C4-2B (cell line): ENCODE measurements around the gene MACF1.
"Not testable (repeated sequence)": the region's sequence is repeated elsewhere in the genome, so short reads cannot be mapped to it uniquely, and the experiment has no call there.

ENCODE experiments used
- H3K27ac ChIP-seq: fragments of 450-650 bp; 2 replicates; pipeline ENCODE4 v1.5.1; 2017
- CTCF ChIP-seq: fragments of 450-650 bp; conservative IDR thresholded peaks from 2 replicates; pipeline ENCODE4 v1.5.1; 2017; ENCODE audit warnings: mild to moderate bottlenecking
- ZFX ChIP-seq: fragments of 450-650 bp; IDR thresholded peaks from 2 replicates; pipeline ENCODE4 v1.6.1; 2017

The MACF1 gene

GRCh38 chr1:39499668-39500067 lies 295.2 kb downstream of the MACF1 start:
- H3K27ac ChIP-seq: no peak overlapping the region
- no peak for TF ChIP-seq CTCF
- TF ChIP-seq ZFX: no peak

- peak overlapping the region; percentile 7; the same call in 1 of the 2 replicates for H3K27ac ChIP-seq
- no peak for TF ChIP-seq CTCF
- TF ChIP-seq ZFX: no peak
Observed at GRCh38 chr1:39500862-39501389, 296.4 kb downstream of the MACF1 start.

- TF ChIP-seq CTCF (no peak), ZFX (no peak)
- H3K27ac ChIP-seq: no peak overlapping the region; the same call in 1 of the 2 replicates
Observed at GRCh38 chr1:39501666-39502065, 297.2 kb downstream of the MACF1 start.

- H3K27ac ChIP-seq: not testable (repeated sequence)
Observed at GRCh38 chr1:39504436-39504835, 299.9 kb downstream of the MACF1 start.

- H3K27ac ChIP-seq: no peak overlapping the region
- TF ChIP-seq CTCF (no peak), ZFX (no peak)
Observed at GRCh38 chr1:39505289-39505688, 300.8 kb downstream of the MACF1 start.

- H3K27ac ChIP-seq: no peak overlapping the region
- peak; percentile 37 for TF ChIP-seq CTCF
- TF ChIP-seq ZFX: no peak
Observed at GRCh38 chr1:39507230-39507928, 302.9 kb downstream of the MACF1 start.

GRCh38 chr1:39508266-39508665 lies 303.8 kb downstream of the MACF1 start:
- no peak overlapping the region for H3K27ac ChIP-seq
- TF ChIP-seq CTCF: no peak
- no peak for TF ChIP-seq ZFX

GRCh38 chr1:39508857-39509305 lies 304.4 kb downstream of the MACF1 start:
- no peak for TF ChIP-seq ZFX
- no peak overlapping the region for H3K27ac ChIP-seq
